ENCODE results near the gene PROS1.
"Not testable (repeated sequence)": the region's sequence is repeated elsewhere in the genome, so short reads cannot be mapped to it uniquely, and the experiment has no call there.

GRCh38 chr3:93878250-93879017 lies 95.3 kb downstream of the PROS1 start:
- TF ChIP-seq CTCF (conservative IDR thresholded peaks at IDR 0.05; ENCODE audit: low read depth, low read length); EZH2 (IDR thresholded peaks at IDR 0.05; ENCODE audit: low read length, unreplicated experiment); EZH2phosphoT487 (IDR thresholded peaks at IDR 0.05; ENCODE audit: borderline replicate concordance, low read length): not testable (repeated sequence)
